HEK293 (cell line): ENCODE results near the gene COX20.
A peak's percentile ranks its signal among the peaks of the same experiment; 100 is the strongest.

Source experiments
- INSM2 ChIP-seq: fragments of 450-650 bp; formaldehyde crosslinking; IDR thresholded peaks from 2 replicates; pipeline ENCODE4 v1.5.1; 2016; ENCODE audit warnings: missing biosample characterization, missing genetic modification characterization
- KLF7 ChIP-seq: fragments of 450-650 bp; formaldehyde crosslinking; IDR thresholded peaks from 2 replicates; pipeline ENCODE4 v1.5.1; 2016; ENCODE audit warnings: missing biosample characterization, missing genetic modification characterization, borderline replicate concordance
- OVOL3 ChIP-seq: fragments of 450-650 bp; formaldehyde crosslinking; IDR thresholded peaks from 2 replicates; pipeline ENCODE4 v1.5.1; 2016; ENCODE audit warnings: missing biosample characterization, missing genetic modification characterization
- REPIN1 ChIP-seq: fragments of 450-650 bp; formaldehyde crosslinking; IDR thresholded peaks from 2 replicates; pipeline ENCODE4 v1.5.1; 2017; ENCODE audit warnings: missing biosample characterization, missing genetic modification characterization, low read depth
- SALL2 ChIP-seq: fragments of 450-650 bp; formaldehyde crosslinking; IDR thresholded peaks from 2 replicates; pipeline ENCODE4 v1.5.0; 2017; ENCODE audit warnings: missing biosample characterization, mild to moderate bottlenecking, missing genetic modification characterization, borderline replicate concordance
- ZBTB44 ChIP-seq: fragments of 450-650 bp; IDR thresholded peaks from 2 replicates; pipeline ENCODE4 v1.5.1; 2018; ENCODE audit warnings: missing biosample characterization, mild to moderate bottlenecking, missing genetic modification characterization
- ZNF138 ChIP-seq: fragments of 450-650 bp; formaldehyde crosslinking; IDR thresholded peaks from 2 replicates; pipeline ENCODE4 v1.5.1; 2016; ENCODE audit warnings: missing biosample characterization, missing genetic modification characterization, borderline replicate concordance
- ZNF169 ChIP-seq: fragments of 450-650 bp; formaldehyde crosslinking; IDR thresholded peaks from 2 replicates; pipeline ENCODE4 v1.5.1; 2016; ENCODE audit warnings: missing biosample characterization, missing genetic modification characterization
- ZNF174 ChIP-seq: fragments of 450-650 bp; formaldehyde crosslinking; IDR thresholded peaks from 2 replicates; pipeline ENCODE4 v1.5.0; 2017; ENCODE audit warnings: missing biosample characterization, mild to moderate bottlenecking, missing genetic modification characterization
- ZNF211 ChIP-seq: fragments of 450-650 bp; formaldehyde crosslinking; IDR thresholded peaks from 2 replicates; pipeline ENCODE4 v1.5.1; 2016; ENCODE audit warnings: low read depth, missing biosample characterization, missing genetic modification characterization
- ZNF214 ChIP-seq: fragments of 450-650 bp; formaldehyde crosslinking; IDR thresholded peaks from 2 replicates; pipeline ENCODE4 v1.5.1; 2017; ENCODE audit warnings: missing biosample characterization, mild to moderate bottlenecking, missing genetic modification characterization, borderline replicate concordance
- ZNF423 ChIP-seq: fragments of 450-650 bp; formaldehyde crosslinking; IDR thresholded peaks from 2 replicates; pipeline ENCODE4 v1.5.1; 2016; ENCODE audit warnings: missing biosample characterization, missing genetic modification characterization
- ZNF426 ChIP-seq: fragments of 450-650 bp; formaldehyde crosslinking; IDR thresholded peaks from 2 replicates; pipeline ENCODE4 v1.5.1; 2017; ENCODE audit warnings: missing biosample characterization, missing genetic modification characterization, mild to moderate bottlenecking, inconsistent platforms, moderate library complexity
- ZNF473 ChIP-seq: fragments of 450-650 bp; formaldehyde crosslinking; IDR thresholded peaks from 2 replicates; pipeline ENCODE4 v1.5.1; 2017; ENCODE audit warnings: missing biosample characterization, missing genetic modification characterization
- ZNF585B ChIP-seq: fragments of 450-650 bp; formaldehyde crosslinking; IDR thresholded peaks from 2 replicates; pipeline ENCODE4 v1.5.1; 2016; ENCODE audit warnings: missing biosample characterization, missing genetic modification characterization
- ZNF660 ChIP-seq: fragments of 450-650 bp; IDR thresholded peaks from 2 replicates; pipeline ENCODE4 v1.5.1; 2018; ENCODE audit warnings: missing biosample characterization, mild to moderate bottlenecking, missing genetic modification characterization
- ZNF664 ChIP-seq: fragments of 450-650 bp; formaldehyde crosslinking; IDR thresholded peaks from 2 replicates; pipeline ENCODE4 v1.5.1; 2016; ENCODE audit warnings: missing biosample characterization, missing genetic modification characterization
- ZNF843 ChIP-seq: fragments of 450-650 bp; formaldehyde crosslinking; IDR thresholded peaks from 2 replicates; pipeline ENCODE4 v1.5.1; 2016; ENCODE audit warnings: missing biosample characterization, missing genetic modification characterization
- TF ChIP-seq, protein P1 (sequence below): fragments of 450-650 bp; formaldehyde crosslinking; IDR thresholded peaks from 2 replicates; pipeline ENCODE4 v1.5.1; 2016; ENCODE audit warnings: missing biosample characterization, missing genetic modification characterization, borderline replicate concordance
- TF ChIP-seq, protein P2 (sequence below): fragments of 450-650 bp; formaldehyde crosslinking; IDR thresholded peaks from 2 replicates; pipeline ENCODE4 v1.5.1; 2016; ENCODE audit warnings: missing biosample characterization, missing genetic modification characterization, borderline replicate concordance
- TF ChIP-seq, protein P3 (sequence below): fragments of 450-650 bp; formaldehyde crosslinking; IDR thresholded peaks from 2 replicates; pipeline ENCODE4 v1.5.1; 2017; ENCODE audit warnings: missing biosample characterization, missing genetic modification characterization
- TF ChIP-seq, protein P4 (sequence below): fragments of 450-650 bp; formaldehyde crosslinking; IDR thresholded peaks from 2 replicates; pipeline ENCODE4 v1.5.1; 2016; ENCODE audit warnings: missing biosample characterization, missing genetic modification characterization, borderline replicate concordance

The COX20 gene

GRCh38 chr1:244862699-244863490 lies 27.4 kb downstream of the COX20 start (continued):
- TF ChIP-seq, protein P1, sequence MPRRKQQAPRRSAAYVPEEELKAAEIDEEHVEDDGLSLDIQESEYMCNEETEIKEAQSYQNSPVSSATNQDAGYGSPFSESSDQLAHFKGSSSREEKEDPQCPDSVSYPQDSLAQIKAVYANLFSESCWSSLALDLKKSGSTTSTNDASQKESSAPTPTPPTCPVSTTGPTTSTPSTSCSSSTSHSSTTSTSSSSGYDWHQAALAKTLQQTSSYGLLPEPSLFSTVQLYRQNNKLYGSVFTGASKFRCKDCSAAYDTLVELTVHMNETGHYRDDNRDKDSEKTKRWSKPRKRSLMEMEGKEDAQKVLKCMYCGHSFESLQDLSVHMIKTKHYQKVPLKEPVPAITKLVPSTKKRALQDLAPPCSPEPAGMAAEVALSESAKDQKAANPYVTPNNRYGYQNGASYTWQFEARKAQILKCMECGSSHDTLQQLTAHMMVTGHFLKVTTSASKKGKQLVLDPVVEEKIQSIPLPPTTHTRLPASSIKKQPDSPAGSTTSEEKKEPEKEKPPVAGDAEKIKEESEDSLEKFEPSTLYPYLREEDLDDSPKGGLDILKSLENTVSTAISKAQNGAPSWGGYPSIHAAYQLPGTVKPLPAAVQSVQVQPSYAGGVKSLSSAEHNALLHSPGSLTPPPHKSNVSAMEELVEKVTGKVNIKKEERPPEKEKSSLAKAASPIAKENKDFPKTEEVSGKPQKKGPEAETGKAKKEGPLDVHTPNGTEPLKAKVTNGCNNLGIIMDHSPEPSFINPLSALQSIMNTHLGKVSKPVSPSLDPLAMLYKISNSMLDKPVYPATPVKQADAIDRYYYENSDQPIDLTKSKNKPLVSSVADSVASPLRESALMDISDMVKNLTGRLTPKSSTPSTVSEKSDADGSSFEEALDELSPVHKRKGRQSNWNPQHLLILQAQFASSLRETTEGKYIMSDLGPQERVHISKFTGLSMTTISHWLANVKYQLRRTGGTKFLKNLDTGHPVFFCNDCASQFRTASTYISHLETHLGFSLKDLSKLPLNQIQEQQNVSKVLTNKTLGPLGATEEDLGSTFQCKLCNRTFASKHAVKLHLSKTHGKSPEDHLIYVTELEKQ (tag by site-specific recombination) = peak; percentile 84; the same call in 1 of the 2 replicates
- TF ChIP-seq ZNF138 (tag by site-specific recombination) = no peak
- no peak for TF ChIP-seq ZNF585B (tag by site-specific recombination)
- TF ChIP-seq ZNF214 = no peak
- TF ChIP-seq, protein P2, sequence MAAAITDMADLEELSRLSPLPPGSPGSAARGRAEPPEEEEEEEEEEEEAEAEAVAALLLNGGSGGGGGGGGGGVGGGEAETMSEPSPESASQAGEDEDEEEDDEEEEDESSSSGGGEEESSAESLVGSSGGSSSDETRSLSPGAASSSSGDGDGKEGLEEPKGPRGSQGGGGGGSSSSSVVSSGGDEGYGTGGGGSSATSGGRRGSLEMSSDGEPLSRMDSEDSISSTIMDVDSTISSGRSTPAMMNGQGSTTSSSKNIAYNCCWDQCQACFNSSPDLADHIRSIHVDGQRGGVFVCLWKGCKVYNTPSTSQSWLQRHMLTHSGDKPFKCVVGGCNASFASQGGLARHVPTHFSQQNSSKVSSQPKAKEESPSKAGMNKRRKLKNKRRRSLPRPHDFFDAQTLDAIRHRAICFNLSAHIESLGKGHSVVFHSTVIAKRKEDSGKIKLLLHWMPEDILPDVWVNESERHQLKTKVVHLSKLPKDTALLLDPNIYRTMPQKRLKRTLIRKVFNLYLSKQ (tag by site-specific recombination) = no peak
- peak; percentile 8 for TF ChIP-seq ZNF664
- TF ChIP-seq ZBTB44 (tag by site-specific recombination) = peak; percentile 89
- TF ChIP-seq, protein P3, sequence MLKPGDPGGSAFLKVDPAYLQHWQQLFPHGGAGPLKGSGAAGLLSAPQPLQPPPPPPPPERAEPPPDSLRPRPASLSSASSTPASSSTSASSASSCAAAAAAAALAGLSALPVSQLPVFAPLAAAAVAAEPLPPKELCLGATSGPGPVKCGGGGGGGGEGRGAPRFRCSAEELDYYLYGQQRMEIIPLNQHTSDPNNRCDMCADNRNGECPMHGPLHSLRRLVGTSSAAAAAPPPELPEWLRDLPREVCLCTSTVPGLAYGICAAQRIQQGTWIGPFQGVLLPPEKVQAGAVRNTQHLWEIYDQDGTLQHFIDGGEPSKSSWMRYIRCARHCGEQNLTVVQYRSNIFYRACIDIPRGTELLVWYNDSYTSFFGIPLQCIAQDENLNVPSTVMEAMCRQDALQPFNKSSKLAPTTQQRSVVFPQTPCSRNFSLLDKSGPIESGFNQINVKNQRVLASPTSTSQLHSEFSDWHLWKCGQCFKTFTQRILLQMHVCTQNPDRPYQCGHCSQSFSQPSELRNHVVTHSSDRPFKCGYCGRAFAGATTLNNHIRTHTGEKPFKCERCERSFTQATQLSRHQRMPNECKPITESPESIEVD (tag by site-specific recombination) = no peak
- TF ChIP-seq ZNF660 = peak; percentile 61
- TF ChIP-seq REPIN1 (tag by site-specific recombination) = no peak
- no peak for TF ChIP-seq SALL2
- no peak for TF ChIP-seq ZNF211
- peak; percentile 63 for TF ChIP-seq ZNF423
- no peak for TF ChIP-seq ZNF473
- no peak for TF ChIP-seq ZNF174 (tag by site-specific recombination)
- TF ChIP-seq, protein P4, sequence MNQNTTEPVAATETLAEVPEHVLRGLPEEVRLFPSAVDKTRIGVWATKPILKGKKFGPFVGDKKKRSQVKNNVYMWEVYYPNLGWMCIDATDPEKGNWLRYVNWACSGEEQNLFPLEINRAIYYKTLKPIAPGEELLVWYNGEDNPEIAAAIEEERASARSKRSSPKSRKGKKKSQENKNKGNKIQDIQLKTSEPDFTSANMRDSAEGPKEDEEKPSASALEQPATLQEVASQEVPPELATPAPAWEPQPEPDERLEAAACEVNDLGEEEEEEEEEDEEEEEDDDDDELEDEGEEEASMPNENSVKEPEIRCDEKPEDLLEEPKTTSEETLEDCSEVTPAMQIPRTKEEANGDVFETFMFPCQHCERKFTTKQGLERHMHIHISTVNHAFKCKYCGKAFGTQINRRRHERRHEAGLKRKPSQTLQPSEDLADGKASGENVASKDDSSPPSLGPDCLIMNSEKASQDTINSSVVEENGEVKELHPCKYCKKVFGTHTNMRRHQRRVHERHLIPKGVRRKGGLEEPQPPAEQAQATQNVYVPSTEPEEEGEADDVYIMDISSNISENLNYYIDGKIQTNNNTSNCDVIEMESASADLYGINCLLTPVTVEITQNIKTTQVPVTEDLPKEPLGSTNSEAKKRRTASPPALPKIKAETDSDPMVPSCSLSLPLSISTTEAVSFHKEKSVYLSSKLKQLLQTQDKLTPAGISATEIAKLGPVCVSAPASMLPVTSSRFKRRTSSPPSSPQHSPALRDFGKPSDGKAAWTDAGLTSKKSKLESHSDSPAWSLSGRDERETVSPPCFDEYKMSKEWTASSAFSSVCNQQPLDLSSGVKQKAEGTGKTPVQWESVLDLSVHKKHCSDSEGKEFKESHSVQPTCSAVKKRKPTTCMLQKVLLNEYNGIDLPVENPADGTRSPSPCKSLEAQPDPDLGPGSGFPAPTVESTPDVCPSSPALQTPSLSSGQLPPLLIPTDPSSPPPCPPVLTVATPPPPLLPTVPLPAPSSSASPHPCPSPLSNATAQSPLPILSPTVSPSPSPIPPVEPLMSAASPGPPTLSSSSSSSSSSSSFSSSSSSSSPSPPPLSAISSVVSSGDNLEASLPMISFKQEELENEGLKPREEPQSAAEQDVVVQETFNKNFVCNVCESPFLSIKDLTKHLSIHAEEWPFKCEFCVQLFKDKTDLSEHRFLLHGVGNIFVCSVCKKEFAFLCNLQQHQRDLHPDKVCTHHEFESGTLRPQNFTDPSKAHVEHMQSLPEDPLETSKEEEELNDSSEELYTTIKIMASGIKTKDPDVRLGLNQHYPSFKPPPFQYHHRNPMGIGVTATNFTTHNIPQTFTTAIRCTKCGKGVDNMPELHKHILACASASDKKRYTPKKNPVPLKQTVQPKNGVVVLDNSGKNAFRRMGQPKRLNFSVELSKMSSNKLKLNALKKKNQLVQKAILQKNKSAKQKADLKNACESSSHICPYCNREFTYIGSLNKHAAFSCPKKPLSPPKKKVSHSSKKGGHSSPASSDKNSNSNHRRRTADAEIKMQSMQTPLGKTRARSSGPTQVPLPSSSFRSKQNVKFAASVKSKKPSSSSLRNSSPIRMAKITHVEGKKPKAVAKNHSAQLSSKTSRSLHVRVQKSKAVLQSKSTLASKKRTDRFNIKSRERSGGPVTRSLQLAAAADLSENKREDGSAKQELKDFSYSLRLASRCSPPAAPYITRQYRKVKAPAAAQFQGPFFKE (tag by site-specific recombination) = no peak
- peak; percentile 38; the same call in 1 of the 2 replicates for TF ChIP-seq ZNF843 (tag by site-specific recombination)
- no peak for TF ChIP-seq ZNF169 (tag by site-specific recombination)
- no peak for TF ChIP-seq ZNF426 (tag by site-specific recombination)
- TF ChIP-seq OVOL3 = 0 out of 2 replicates have a peak, but pooled peaks have one; percentile 49
- no peak; the same call in 1 of the 2 replicates for TF ChIP-seq KLF7 (tag by site-specific recombination)
- peak; percentile 78 for TF ChIP-seq INSM2 (tag by site-specific recombination)
